PC-3 (cell line): ENCODE measurements around the gene FAM131A. TPM values are rescaled to one million over a fixed set of nuclear protein-coding genes. Genes with fewer than 3 reads are reported as not detected.

Experiments used
- ATAC-seq: fragments of 200-7000 bp; cut with Tn5 transposase; 2 replicates; pipeline ENCODE4 v1.9.1; 2020; ENCODE audit warnings: mild to moderate bottlenecking, moderate library complexity
- BruUV-seq: library from RNA; stranded (reverse); fragments of 400-500 nt; replicated peaks from 2 replicates; lab custom pipeline; 2021; lab: Mats Ljungman, UMichigan
- CTCF ChIA-PET: fragments of 300-600 bp; sonication (Branson Sonifier 250); formaldehyde crosslinking; loops from one replicate; lab custom pipeline; 2022; ENCODE audit warnings: antibody characterized with exemption; lab: Charles Lee
- POLR2A ChIA-PET: fragments of 300-600 bp; sonication (Branson Sonifier 250); formaldehyde crosslinking; loops from one replicate; lab custom pipeline; 2022; ENCODE audit warnings: antibody characterized with exemption; ENCODE audit not compliant: unreplicated experiment; lab: Charles Lee
- DNase-seq: peaks from one replicate; pipeline ENCODE4 v3.0.0-alpha.2; 2015
- H2AFZ ChIP-seq: fragments of 300-600 bp; sonication (generic); 2 replicates; pipeline ENCODE4 v1.6.0; 2016; ENCODE audit warnings: antibody characterized with exemption, low read length
- H3F3A ChIP-seq: fragments of 300-600 bp; sonication (generic); one replicate; pipeline ENCODE4 v1.6.0; 2017; ENCODE audit warnings: antibody characterized with exemption, low read length, control low read depth, mild to moderate bottlenecking; ENCODE audit not compliant: unreplicated experiment
- H3K27ac ChIP-seq: fragments of 300-600 bp; sonication (generic); 2 replicates; pipeline ENCODE4 v1.5.1; 2016; ENCODE audit warnings: mild to moderate bottlenecking, low read length
- H3K27me3 ChIP-seq: fragments of 300-600 bp; sonication (generic); 2 replicates; pipeline ENCODE4 v1.6.1; 2016; ENCODE audit warnings: low read length, mixed read lengths
- H3K36me3 ChIP-seq: fragments of 300-600 bp; sonication (generic); 2 replicates; pipeline ENCODE4 v1.6.1; 2016; ENCODE audit warnings: low read depth, mixed run types, low read length, mixed read lengths
- H3K4me1 ChIP-seq: fragments of 300-600 bp; sonication (generic); 2 replicates; pipeline ENCODE4 v1.5.1; 2016; ENCODE audit warnings: low read length; ENCODE audit not compliant: insufficient read depth
- H3K4me2 ChIP-seq: fragments of 300-600 bp; sonication (generic); 2 replicates; pipeline ENCODE4 v1.6.0; 2016; ENCODE audit warnings: low read length
- H3K4me3 ChIP-seq: fragments of 300-600 bp; sonication (generic); 2 replicates; pipeline ENCODE4 v1.5.1; 2016; ENCODE audit warnings: mild to moderate bottlenecking, low read length, mixed read lengths
- H3K79me2 ChIP-seq: fragments of 300-600 bp; sonication (generic); 2 replicates; pipeline ENCODE4 v1.6.1; 2017; ENCODE audit warnings: low read length, mixed read lengths
- H3K9ac ChIP-seq: fragments of 300-600 bp; sonication (generic); 2 replicates; pipeline ENCODE4 v1.6.0; 2016; ENCODE audit warnings: mild to moderate bottlenecking, low read length
- H3K9me2 ChIP-seq: fragments of 300-600 bp; sonication (generic); replicated peaks from 2 replicates; pipeline ENCODE4 v1.6.1; 2016; ENCODE audit warnings: mixed run types, low read length, mixed read lengths
- H3K9me3 ChIP-seq: fragments of 300-600 bp; sonication (generic); 2 replicates; pipeline ENCODE4 v1.6.1; 2016; ENCODE audit warnings: low read length, mixed read lengths
- H4K20me1 ChIP-seq: fragments of 300-600 bp; sonication (generic); 2 replicates; pipeline ENCODE4 v1.6.1; 2016; ENCODE audit warnings: low read length, mixed read lengths
- CTCF ChIP-seq: fragments of 300-600 bp; sonication (generic); conservative IDR thresholded peaks from 2 replicates; pipeline ENCODE4 v1.5.1; 2017; ENCODE audit warnings: antibody characterized with exemption, low read depth, mild to moderate bottlenecking, low read length
- EZH2 ChIP-seq: fragments of 300-600 bp; sonication (generic); IDR thresholded peaks from one replicate; pipeline ENCODE4 v1.6.1; 2017; ENCODE audit warnings: antibody characterized with exemption, mild to moderate bottlenecking, low read length; ENCODE audit not compliant: unreplicated experiment
- EZH2phosphoT487 ChIP-seq: fragments of 300-600 bp; sonication (generic); IDR thresholded peaks from 2 replicates; pipeline ENCODE4 v1.6.1; 2018; ENCODE audit warnings: mild to moderate bottlenecking, antibody characterized with exemption, low read length, borderline replicate concordance
- intact Hi-C: fragments of 100-400 bp; cut with micrococcal nuclease; formaldehyde crosslinking; loops from 2 replicates; pipeline ENCODE4 v1.9.0; 2023
- total RNA-seq: library from RNA; depleted of rRNA; stranded (reverse); fragments of >200 nt; gene quantifications from 2 replicates; pipeline ENCODE4 v1.2.3, GENCODE V29; 2014

FAM131A gene
- total RNA-seq, 1 experiment from 2014 or later: 21.9 TPM

- no peaks in the 10 kb centered on the region for H3F3A ChIP-seq
- H3K4me3 ChIP-seq: no peak overlapping the region; the same call in 1 of the 2 replicates
- H3K9me2 ChIP-seq: no peaks in the 10 kb centered on the region
- H2AFZ ChIP-seq: no peak overlapping the region
- intact Hi-C loops: no loop called here
- H3K27ac ChIP-seq: no peak overlapping the region
- TF ChIP-seq EZH2: no peak
- TF ChIP-seq EZH2phosphoT487: no peak
- TF ChIP-seq CTCF: no peak
- ATAC-seq: peak; percentile 58
- H3K4me1 ChIP-seq: no peaks in the 10 kb centered on the region
- BruUV-seq: no TSS peak
- H4K20me1 ChIP-seq: no peaks in the 10 kb centered on the region
- DNase-seq: peak; percentile 38
- ChIA-PET POLR2A (no interaction called here), CTCF (no interaction called here)
- H3K9ac ChIP-seq: no peak overlapping the region
- no peaks in the 10 kb centered on the region for H3K9me3 ChIP-seq
- no peaks in the 10 kb centered on the region for H3K36me3 ChIP-seq
- H3K4me2 ChIP-seq: peak overlapping the region; percentile 63; the same call in 1 of the 2 replicates
- H3K79me2 ChIP-seq: no peaks in the 10 kb centered on the region
- peaks cover 63% of the 10 kb centered on the region for H3K27me3 ChIP-seq
These were observed 42.8 kb downstream of the FAM131A start for GRCh38 chr3:184380185-184380626.

GRCh38 chr3:184380627-184381260 lies 43.3 kb downstream of the FAM131A start:
- Histone ChIP-seq H3K9me3 (no peaks in the 10 kb centered on the region), H3K4me2 (peak overlapping the region; percentile 70), H3K4me3 (peak overlapping the region; percentile 31; the same call in 1 of the 2 replicates), H3K9ac (no peak overlapping the region), H3K27me3 (peaks cover 57% of the 10 kb centered on the region), H3F3A (no peaks in the 10 kb centered on the region), H4K20me1 (no peaks in the 10 kb centered on the region), H2AFZ (peak overlapping the region; percentile 58; the same call in 1 of the 2 replicates), H3K9me2 (no peaks in the 10 kb centered on the region), H3K27ac (no peak overlapping the region), H3K4me1 (no peaks in the 10 kb centered on the region), H3K36me3 (no peaks in the 10 kb centered on the region), H3K79me2 (no peaks in the 10 kb centered on the region)
- TF ChIP-seq EZH2phosphoT487: peak; percentile 88
- TF ChIP-seq EZH2: peak; percentile 100
- TF ChIP-seq CTCF: no peak
- ATAC-seq (peak; percentile 16; the same call in 1 of the 2 replicates), DNase-seq (no peak)
- CTCF ChIA-PET: no interaction called here
- intact Hi-C loops: no loop called here
- POLR2A ChIA-PET: interaction anchor here (0.5 kb wide), 1 partner anchor 170 kb away, joined by 3 read pairs; no protein-coding TSS in a partner anchor
- BruUV-seq: no TSS peak
